ENCODE data around the gene RNASE11. TPM values are rescaled to one million over a fixed set of nuclear protein-coding genes. Genes with fewer than 3 reads are reported as not detected.
"Not testable (repeated sequence)": the region's sequence is repeated elsewhere in the genome, so short reads cannot be mapped to it uniquely, and the experiment has no call there.

The RNASE11 gene
- total RNA-seq, 1 donor from 2014 or later: not detected

- intact Hi-C loops (cut with micrococcal nuclease): no loop called here
- H3K27ac ChIP-seq (replicated peaks): no peak overlapping the region
- H3K27me3 ChIP-seq (ENCODE audit: low read depth): no peaks in the 10 kb centered on the region
- no peak overlapping the region for H3K4me3 ChIP-seq
- H3K36me3 ChIP-seq: no peaks in the 10 kb centered on the region
- DNase-seq: no peak
- no peak for TF ChIP-seq CTCF (IDR thresholded peaks at IDR 0.05; ENCODE audit: borderline replicate concordance)
- H3K4me1 ChIP-seq: no peaks in the 10 kb centered on the region
- H3K9me3 ChIP-seq (replicated peaks): peaks cover 27% of the 10 kb centered on the region
Observed at GRCh38 chr14:20569066-20569465, 18.7 kb downstream of the RNASE11 start.

- Histone ChIP-seq H3K36me3 (no peaks in the 10 kb centered on the region), H3K27me3 (ENCODE audit: low read depth) (no peaks in the 10 kb centered on the region), H3K4me1 (no peaks in the 10 kb centered on the region), H3K4me3 (no peak overlapping the region), H3K9me3 (replicated peaks) (peaks cover 27% of the 10 kb centered on the region), H3K27ac (replicated peaks) (no peak overlapping the region)
- no peak for TF ChIP-seq CTCF (IDR thresholded peaks at IDR 0.05; ENCODE audit: borderline replicate concordance)
- DNase-seq: no peak
- intact Hi-C loops (cut with micrococcal nuclease): no loop called here
Observed at GRCh38 chr14:20568393-20568792, 19.4 kb downstream of the RNASE11 start.

GRCh38 chr14:20567199-20567598, 20.6 kb downstream of the RNASE11 start:
- H3K27me3 ChIP-seq (ENCODE audit: low read depth); H3K4me3 ChIP-seq; H3K27ac ChIP-seq (replicated peaks); H3K4me1 ChIP-seq; DNase-seq; intact Hi-C loops (cut with micrococcal nuclease); H3K36me3 ChIP-seq: not testable (repeated sequence)
- peaks cover 27% of the 10 kb centered on the region for H3K9me3 ChIP-seq (replicated peaks)

GRCh38 chr14:20564501-20564997, 23.3 kb downstream of the RNASE11 start:
- TF ChIP-seq CTCF (IDR thresholded peaks at IDR 0.05; ENCODE audit: borderline replicate concordance): no peak
- no peak for DNase-seq
- Histone ChIP-seq H3K27me3 (ENCODE audit: low read depth) (no peaks in the 10 kb centered on the region), H3K36me3 (no peaks in the 10 kb centered on the region), H3K27ac (replicated peaks) (no peak overlapping the region), H3K4me1 (no peaks in the 10 kb centered on the region), H3K4me3 (no peak overlapping the region), H3K9me3 (replicated peaks) (peaks cover 20% of the 10 kb centered on the region)
- intact Hi-C loops (cut with micrococcal nuclease): no loop called here

- H3K9me3 ChIP-seq (replicated peaks): peaks cover 14% of the 10 kb centered on the region
- no peak for TF ChIP-seq CTCF (IDR thresholded peaks at IDR 0.05; ENCODE audit: borderline replicate concordance)
- intact Hi-C loops (cut with micrococcal nuclease): no loop called here
- no peak overlapping the region for H3K4me3 ChIP-seq
- H3K4me1 ChIP-seq: no peaks in the 10 kb centered on the region
- DNase-seq: no peak
- H3K36me3 ChIP-seq: no peaks in the 10 kb centered on the region
- no peaks in the 10 kb centered on the region for H3K27me3 ChIP-seq (ENCODE audit: low read depth)
- H3K27ac ChIP-seq (replicated peaks): no peak overlapping the region
Observed at GRCh38 chr14:20563971-20564370, 23.8 kb downstream of the RNASE11 start.

- H3K27me3 ChIP-seq (ENCODE audit: low read depth): no peaks in the 10 kb centered on the region
- H3K4me1 ChIP-seq: no peaks in the 10 kb centered on the region
- TF ChIP-seq CTCF (IDR thresholded peaks at IDR 0.05; ENCODE audit: borderline replicate concordance): no peak
- no peaks in the 10 kb centered on the region for H3K9me3 ChIP-seq (replicated peaks)
- no peaks in the 10 kb centered on the region for H3K36me3 ChIP-seq
- no peak for DNase-seq
- intact Hi-C loops (cut with micrococcal nuclease): no loop called here
- H3K27ac ChIP-seq (replicated peaks): no peak within 1 kb of the TSS
- no peak within 1 kb of the TSS for H3K4me3 ChIP-seq
Observed at GRCh38 chr14:20560961-20561360, 26.8 kb downstream of the RNASE11 start, which contains the start of gene RNASE9. Gene RNASE9, minus strand, starts transcription at chr14:20561047.

Data from left ventricle myocardium inferior (tissue), 1 donor.